Measurements from ENCODE around the gene KIAA0408. TPM values are rescaled to one million over a fixed set of nuclear protein-coding genes. Genes with fewer than 3 reads are reported as not detected.

The KIAA0408 gene
- total RNA-seq, 1 experiment from 2014 or later = 34.7 TPM

- DNase-seq (ENCODE audit: low spot score) = peak; percentile 14
- Histone ChIP-seq H3K4me3 (ENCODE audit: low read depth, low read length, poor library complexity, severe bottlenecking) (peak overlapping the region; percentile 20), H3K4me1 (ENCODE audit: insufficient read depth, low read length, poor library complexity, severe bottlenecking) (peaks cover 20% of the 10 kb centered on the region), H3K9me3 (ENCODE audit: low read depth, low read length, poor library complexity, severe bottlenecking) (no peaks in the 10 kb centered on the region), H3K27ac (ENCODE audit: low read depth, low read length, poor library complexity, severe bottlenecking) (peak overlapping the region; percentile 58), H3K27me3 (replicated peaks; ENCODE audit: insufficient read depth, low read depth, low read length, poor library complexity) (no peaks in the 10 kb centered on the region), H3K36me3 (ENCODE audit: insufficient read depth, low read length, poor library complexity, severe bottlenecking) (peaks cover 34% of the 10 kb centered on the region)
- BruUV-seq (replicated peaks) = no TSS peak
- intact Hi-C loops (cut with micrococcal nuclease; ENCODE audit: unreplicated experiment) = no loop called here
- TF ChIP-seq CTCF (conservative IDR thresholded peaks at IDR 0.05; ENCODE audit: low read depth, low read length) = no peak
- TF ChIP-seq EZH2 (IDR thresholded peaks at IDR 0.05; ENCODE audit: borderline replicate concordance, low read depth, low read length, poor library complexity, severe bottlenecking) = no peak
- ChIA-PET CTCF (no interaction called here), POLR2A (ENCODE audit: low non-redundant PET) (no interaction called here)
Measured at GRCh38 chr6:127483399-127484055, 24.3 kb upstream of the KIAA0408 start.

GRCh38 chr6:127482325-127482724 lies 23.1 kb upstream of the KIAA0408 start:
- no peak for DNase-seq (ENCODE audit: low spot score)
- H3K4me1 ChIP-seq (ENCODE audit: insufficient read depth, low read length, poor library complexity, severe bottlenecking) = peaks cover 20% of the 10 kb centered on the region
- no peak overlapping the region for H3K4me3 ChIP-seq (ENCODE audit: low read depth, low read length, poor library complexity, severe bottlenecking)
- H3K27me3 ChIP-seq (replicated peaks; ENCODE audit: insufficient read depth, low read depth, low read length, poor library complexity) = no peaks in the 10 kb centered on the region
- TF ChIP-seq EZH2 (IDR thresholded peaks at IDR 0.05; ENCODE audit: borderline replicate concordance, low read depth, low read length, poor library complexity, severe bottlenecking) = no peak
- no peak for TF ChIP-seq CTCF (conservative IDR thresholded peaks at IDR 0.05; ENCODE audit: low read depth, low read length)
- POLR2A ChIA-PET (ENCODE audit: low non-redundant PET) = no interaction called here
- H3K36me3 ChIP-seq (ENCODE audit: insufficient read depth, low read length, poor library complexity, severe bottlenecking) = peaks cover 43% of the 10 kb centered on the region
- CTCF ChIA-PET = interaction anchor here (0.6 kb wide), 1 partner anchor 33 kb away, joined by 6 read pairs; no protein-coding TSS in a partner anchor
- H3K27ac ChIP-seq (ENCODE audit: low read depth, low read length, poor library complexity, severe bottlenecking) = no peak overlapping the region
- no peaks in the 10 kb centered on the region for H3K9me3 ChIP-seq (ENCODE audit: low read depth, low read length, poor library complexity, severe bottlenecking)
- intact Hi-C loops (cut with micrococcal nuclease; ENCODE audit: unreplicated experiment) = no loop called here
- BruUV-seq (replicated peaks) = no TSS peak

- no TSS peak for BruUV-seq (replicated peaks)
- Histone ChIP-seq H3K9me3 (ENCODE audit: low read depth, low read length, poor library complexity, severe bottlenecking) (no peaks in the 10 kb centered on the region), H3K27me3 (replicated peaks; ENCODE audit: insufficient read depth, low read depth, low read length, poor library complexity) (no peaks in the 10 kb centered on the region), H3K27ac (ENCODE audit: low read depth, low read length, poor library complexity, severe bottlenecking) (no peak overlapping the region), H3K36me3 (ENCODE audit: insufficient read depth, low read length, poor library complexity, severe bottlenecking) (peaks cover 50% of the 10 kb centered on the region), H3K4me1 (ENCODE audit: insufficient read depth, low read length, poor library complexity, severe bottlenecking) (peaks cover 20% of the 10 kb centered on the region), H3K4me3 (ENCODE audit: low read depth, low read length, poor library complexity, severe bottlenecking) (no peak overlapping the region)
- ChIA-PET POLR2A (ENCODE audit: low non-redundant PET) (no interaction called here), CTCF (no interaction called here)
- no peak for TF ChIP-seq EZH2 (IDR thresholded peaks at IDR 0.05; ENCODE audit: borderline replicate concordance, low read depth, low read length, poor library complexity, severe bottlenecking)
- TF ChIP-seq CTCF (conservative IDR thresholded peaks at IDR 0.05; ENCODE audit: low read depth, low read length) = no peak
- no peak for DNase-seq (ENCODE audit: low spot score)
- intact Hi-C loops (cut with micrococcal nuclease; ENCODE audit: unreplicated experiment) = no loop called here
Measured at GRCh38 chr6:127481628-127482027, 22.4 kb upstream of the KIAA0408 start.
